HG03280 (cell line): ENCODE results near the gene TMEM242.
A peak's percentile ranks its signal among the peaks of the same experiment; 100 is the strongest.
"Not testable (repeated sequence)": the region's sequence is repeated elsewhere in the genome, so short reads cannot be mapped to it uniquely, and the experiment has no call there.

Experiments used
- ATAC-seq: cut with Tn5 transposase; IDR thresholded peaks from one replicate; pipeline ENCODE4 v1.9.1; 2021; ENCODE audit warnings: mild to moderate bottlenecking, moderate library complexity; ENCODE audit not compliant: unreplicated experiment

TMEM242 gene

DNA sequence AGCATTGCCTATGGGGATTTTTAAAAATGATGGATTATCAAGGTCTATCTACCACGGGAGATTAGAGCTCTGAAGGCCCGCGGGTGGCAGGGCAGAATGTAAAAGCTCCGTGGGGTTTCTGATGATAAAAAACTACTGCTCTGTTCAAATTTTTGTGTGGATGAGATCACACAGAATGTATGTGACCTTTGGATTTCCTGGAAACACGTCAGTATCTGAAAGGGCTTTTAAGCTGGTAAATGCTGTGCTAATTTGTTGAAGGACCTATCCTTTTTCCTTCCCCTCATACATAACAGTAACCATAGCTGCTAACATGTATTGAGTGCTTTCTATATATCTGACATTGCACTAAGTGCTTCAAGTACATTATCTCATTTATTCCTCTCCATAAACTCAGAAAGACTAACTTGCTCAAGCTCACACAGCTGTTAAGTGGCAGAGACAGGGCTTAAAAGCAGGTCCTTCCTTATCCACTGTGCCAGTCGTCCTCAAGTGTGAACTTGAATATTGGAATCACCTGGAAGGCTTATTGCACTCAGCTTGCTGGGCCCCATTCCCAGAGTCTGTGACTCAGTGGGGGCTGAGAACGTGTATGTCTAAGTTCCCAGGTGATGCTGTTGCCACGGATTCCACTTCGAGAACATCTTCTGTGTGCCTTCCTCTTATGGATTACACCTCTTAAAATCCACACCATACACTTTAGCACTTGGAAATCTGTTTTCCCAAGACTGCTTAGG is 1.9 kb upstream of the TMEM242 start:
- ATAC-seq: no peak

DNA sequence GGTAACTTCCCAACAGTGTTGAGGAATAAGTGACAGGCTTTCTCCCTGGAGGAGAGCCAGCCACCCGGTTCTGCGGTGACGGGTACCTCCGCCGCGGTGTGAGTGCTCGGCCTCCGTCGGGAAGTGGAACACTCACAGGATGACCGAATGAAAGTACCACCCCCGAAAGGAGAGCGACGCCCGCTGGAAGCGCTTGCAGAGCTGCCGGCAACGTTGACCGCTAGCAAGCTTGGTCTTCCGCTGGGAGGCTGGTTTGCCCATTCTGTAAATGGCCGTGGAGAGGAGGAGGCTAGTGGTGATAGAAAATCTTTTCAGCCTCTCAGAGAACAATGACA is 614 bp upstream of the TMEM242 start:
- peak; percentile 16 for ATAC-seq

DNA sequence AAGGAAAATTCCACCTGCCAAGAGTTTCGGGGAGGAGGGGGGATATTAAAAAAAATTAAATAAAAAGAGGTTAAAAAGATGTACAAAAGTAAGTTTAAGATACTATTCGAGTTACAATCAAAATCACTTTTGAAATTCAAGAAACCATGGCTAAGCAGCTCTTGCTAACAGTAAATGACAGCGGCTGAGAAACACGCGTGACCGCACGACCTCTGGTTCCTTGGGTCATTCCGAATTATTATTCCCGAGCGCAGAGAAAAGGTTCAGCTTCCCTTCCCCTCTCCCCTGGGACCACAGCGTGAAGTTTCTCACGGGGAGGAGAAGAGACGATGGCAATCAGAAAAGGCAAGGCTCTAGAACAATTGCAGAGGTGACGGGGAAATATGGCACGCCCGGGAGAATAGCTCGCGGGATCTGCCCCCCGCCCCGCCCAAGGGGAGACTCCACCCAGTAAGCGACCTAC is 496 bp downstream of the TMEM242 start:
- no peak for ATAC-seq

GRCh38 chr6:157316871-157317814 is 6.2 kb downstream of the TMEM242 start:
- no peak for ATAC-seq

GRCh38 chr6:157314705-157315321 is 8.5 kb downstream of the TMEM242 start:
- ATAC-seq: peak; percentile 87

- ATAC-seq: no peak
These were observed 9.5 kb downstream of the TMEM242 start for GRCh38 chr6:157313531-157314467.

DNA sequence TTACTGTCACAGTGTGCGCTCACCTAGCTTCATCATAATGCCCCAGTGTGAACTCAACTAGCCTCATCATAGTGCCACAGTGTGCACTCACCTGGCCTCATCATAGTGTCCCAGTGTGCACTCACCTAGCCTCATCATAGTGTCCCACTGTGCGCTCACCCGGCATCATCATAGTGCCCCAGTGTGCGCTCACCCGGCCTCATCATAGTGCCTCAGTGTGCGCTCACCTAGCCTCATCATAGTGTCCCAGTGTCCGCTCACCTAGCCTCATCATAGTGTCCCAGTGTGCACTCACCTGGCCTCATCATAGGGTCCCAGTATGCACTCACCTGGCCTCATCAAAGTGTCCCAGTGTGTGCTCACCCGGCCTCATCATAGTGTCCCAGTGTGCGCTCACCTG is 10.6 kb downstream of the TMEM242 start:
- no peak for ATAC-seq

GRCh38 chr6:157310693-157311092 is 12.6 kb downstream of the TMEM242 start:
- ATAC-seq: not testable (repeated sequence)

DNA sequence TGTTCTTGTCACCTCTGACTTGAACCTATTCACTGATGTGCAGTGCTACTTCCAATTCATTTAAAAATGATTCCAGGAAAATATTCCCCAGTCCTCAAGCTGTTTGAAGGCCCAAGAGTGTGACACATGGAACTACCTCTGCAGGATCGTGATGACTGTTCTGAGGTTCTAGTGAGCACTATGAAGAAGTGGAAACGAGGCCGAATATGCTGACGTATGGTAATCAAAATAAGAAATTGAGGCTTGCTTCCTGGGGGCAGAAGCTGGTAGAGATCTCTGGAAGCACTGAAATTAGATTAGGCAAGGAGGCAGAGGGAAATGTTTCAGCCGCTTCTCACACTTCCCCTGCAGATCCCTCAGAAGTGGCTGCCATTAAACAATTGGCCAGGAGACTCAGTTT is 15.7 kb downstream of the TMEM242 start:
- no peak for ATAC-seq

DNA sequence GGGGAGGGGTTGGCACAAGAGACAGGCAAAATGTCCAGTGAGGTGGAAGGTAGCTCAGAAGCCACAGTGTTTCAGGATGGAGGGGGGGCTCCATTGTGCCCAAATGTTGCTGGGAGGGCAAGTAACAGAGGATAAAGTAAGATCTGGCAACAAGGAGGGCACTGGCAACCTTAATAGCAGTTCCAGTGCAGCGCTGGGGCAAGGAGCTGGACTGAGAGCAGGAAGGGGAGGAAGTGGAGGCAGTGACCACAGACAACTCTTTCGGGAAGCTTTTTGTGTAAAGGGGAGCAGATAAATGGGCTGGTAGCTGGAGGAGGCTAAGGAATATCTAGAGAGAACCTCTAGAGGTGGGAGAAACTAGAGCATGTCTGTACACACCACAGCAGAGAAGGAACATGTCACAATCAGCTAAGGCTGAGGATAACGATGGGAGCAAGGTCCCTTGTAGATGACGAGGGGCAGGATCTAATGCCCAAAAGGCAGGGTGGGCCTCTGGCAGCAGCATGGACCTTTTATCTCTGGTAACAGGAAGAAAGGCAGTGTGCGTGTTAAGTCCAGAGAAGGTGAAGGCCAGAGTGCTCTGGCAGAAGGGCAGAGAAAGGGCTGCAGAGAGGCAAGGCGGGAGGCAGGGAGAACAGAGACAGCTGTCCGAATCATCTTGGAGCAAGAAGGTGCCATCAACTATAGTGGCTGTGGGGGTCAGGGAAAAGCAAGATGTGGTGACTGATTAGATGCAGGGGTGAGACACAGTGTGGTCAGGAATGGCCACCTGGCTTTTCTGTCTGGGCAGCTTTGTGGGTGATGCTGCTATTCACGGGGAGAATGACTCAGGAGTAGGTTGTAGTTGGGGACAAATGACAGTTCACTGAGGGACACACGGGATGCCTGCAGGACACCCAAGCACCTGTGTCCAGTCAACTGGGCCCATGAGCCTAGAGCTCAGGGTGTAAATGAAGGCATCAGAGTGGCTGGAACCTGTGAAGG is 17.4 kb downstream of the TMEM242 start:
- ATAC-seq: no peak

DNA sequence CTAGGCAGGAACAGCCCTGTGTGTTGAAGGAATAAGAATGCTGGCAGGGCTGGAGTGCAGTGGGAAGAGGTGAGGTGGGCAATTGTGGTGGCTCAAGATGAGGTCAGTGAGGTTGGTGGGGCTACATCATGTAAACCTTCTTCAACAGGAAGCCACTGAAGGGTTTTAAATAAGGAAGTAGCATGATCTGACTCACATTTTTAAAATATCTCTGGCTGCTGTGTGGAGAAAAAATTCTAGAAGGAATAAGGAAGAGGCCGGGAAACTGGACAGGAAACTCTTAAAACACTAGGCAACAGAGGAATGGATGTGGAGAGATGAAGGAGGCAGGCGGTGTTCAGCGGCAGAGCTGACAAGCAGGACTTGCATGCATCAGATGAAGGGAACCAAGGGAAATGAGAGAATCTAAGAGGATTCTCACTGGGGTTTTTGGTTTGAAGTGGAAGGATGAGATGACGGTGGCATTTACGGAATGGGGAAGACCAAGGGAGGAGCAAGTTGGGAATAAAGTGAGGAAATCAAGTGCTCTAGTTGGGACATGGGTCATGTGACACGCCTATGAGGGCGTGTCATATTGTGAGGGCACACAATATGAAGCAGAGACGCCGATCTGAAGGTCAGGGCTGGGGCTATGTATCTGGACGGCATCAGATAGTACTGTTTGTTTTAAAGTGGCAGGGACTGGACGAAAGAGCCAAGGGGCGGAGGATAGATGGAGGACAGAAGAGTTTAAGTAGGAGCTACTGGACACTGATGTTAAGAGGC is 18.2 kb downstream of the TMEM242 start:
- no peak for ATAC-seq

GRCh38 chr6:157302736-157303135 is 20.6 kb downstream of the TMEM242 start:
- no peak for ATAC-seq

DNA sequence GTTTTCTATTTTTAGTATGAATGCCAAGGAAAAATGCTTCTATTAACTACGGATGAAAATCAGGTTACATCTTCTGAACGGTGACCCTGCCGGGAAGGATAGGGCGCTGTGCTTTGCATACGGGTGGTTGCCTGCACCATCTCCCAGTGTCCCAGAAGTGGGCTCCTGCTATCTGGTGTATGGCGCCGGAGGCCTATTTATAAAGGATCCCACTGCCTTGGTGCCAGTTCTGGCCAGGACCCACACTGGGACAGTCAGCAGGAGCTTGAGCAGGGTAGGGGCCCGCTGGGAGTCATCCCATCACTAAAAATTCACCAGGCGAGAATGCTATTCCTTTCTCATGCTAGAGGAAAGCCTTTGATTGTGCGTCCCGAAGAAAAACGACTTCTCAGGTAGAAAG is 22.9 kb downstream of the TMEM242 start:
- no peak for ATAC-seq

DNA sequence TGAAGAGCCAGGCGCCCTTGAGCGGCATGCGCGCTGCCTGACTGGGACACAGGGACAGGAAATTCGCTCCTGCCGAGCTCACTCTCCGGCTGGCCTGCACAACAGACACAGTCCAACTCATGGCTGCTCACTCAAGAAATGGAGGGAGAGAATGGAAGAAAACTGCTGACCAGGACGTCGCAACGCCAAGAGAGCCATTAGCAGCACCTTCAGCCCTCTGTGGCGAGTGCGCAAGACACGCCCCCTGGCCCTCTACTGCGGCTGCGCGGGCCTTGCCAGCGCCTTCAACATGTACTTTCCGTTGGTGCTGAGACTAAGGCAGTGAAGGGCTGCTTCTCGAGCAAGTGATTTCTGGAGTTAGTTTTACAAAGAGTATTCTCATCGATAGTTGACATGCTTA is 23.3 kb downstream of the TMEM242 start:
- no peak for ATAC-seq

DNA sequence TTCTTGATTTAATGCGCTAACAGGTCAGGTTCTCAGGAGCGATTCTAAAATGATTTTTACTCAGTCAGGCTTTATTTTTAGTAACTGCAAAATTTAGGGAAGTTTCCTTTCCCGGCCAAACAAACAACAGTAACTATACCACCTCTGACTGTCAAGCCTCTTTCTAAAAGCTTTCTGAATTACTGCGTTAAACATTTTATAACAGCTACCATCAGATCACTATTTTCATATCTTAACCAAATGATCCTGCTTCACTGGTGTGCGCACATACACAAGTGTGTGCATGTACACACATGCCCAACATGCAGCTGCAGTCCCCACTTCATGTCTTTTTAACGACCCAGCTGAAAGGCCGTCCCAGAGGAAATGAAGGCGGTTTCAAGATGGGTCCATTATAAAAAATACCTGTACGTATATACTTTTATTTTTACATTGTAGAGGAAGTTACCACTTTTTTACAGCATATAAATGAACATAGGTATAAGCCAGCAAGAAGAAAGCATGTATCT is 25.0 kb downstream of the TMEM242 start:
- ATAC-seq: no peak

DNA sequence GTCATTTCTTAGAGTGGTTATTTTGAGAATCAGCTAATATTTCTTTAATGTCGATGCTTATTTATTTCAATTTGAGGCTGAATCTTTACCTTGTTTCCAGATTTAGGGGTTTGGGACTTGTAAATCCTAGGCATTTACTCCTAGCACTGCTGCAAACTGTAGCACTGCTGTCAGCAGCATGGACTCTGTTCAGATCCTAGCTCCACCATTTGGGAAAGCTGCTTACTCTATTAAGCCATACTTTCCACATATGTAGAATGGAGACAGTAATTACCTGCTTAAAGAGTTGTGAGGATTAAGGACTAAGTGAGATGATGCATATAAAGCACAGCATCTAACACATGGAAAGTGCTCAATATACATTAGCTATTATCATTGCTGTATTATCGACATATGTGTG is 28.7 kb downstream of the TMEM242 start:
- ATAC-seq: no peak

DNA sequence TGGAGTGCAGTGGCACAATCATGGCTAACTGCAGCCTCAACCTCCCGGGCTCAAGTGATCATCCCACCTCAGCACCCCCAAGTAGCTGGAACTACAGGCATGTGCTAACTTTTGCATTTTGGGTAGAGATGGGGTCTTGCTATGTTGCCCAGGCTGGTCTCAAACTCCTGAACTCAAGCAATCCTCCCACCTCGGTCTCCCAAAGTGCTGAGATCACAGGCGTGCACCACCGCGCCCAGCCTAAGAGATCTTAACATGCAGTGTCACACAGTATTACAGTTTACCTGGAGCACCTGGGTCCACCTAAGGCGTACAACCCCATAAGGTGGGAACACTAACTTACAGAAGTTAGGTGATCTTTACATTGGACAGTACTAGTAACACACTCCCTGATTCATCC is 29.5 kb downstream of the TMEM242 start:
- ATAC-seq: no peak

- ATAC-seq: no peak
These were observed 31.1 kb downstream of the TMEM242 start for GRCh38 chr6:157292202-157292601.
